D341Med (cell line): ENCODE data around the gene CHTOP.

Experiments
- DNase-seq: peaks from one replicate; pipeline ENCODE4 v3.0.0; 2012; ENCODE audit warnings: low spot score

The CHTOP gene

DNA sequence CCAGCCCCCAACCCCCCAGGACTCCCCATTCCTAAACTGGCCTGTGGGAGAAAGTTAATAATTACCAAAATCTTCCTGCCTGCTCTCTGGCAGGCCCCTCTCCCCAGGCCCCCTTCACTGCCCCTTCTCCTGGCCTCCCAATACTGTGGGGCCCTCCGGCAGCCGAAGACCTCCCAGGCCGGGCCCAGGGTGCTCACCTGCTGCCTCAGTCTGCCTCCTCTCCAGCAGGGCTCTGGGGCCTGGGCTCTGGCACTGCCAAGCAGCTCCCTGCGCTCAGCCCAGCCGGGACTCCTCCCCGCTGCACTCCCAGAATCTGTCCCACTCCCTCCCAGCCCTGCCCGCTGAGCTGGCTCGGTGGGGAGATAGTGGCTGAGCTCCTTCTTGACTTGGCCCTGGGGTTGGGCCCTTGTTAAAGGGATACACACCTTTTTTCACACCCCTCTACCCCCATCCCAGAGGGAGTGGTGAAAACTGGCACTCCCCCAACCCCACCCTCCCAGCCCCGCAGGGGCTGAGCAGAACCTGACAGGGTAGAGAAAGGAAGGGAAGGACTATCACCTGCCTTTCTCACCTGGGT is 21.0 kb upstream of the CHTOP start, which contains the start of gene S100A16:
S100A16 (minus strand) TSS at position 383 of the 577 bp plus-strand sequence. CDS start 4,986 bp downstream, outside the sequence.
- peak; percentile 52 for DNase-seq

DNA sequence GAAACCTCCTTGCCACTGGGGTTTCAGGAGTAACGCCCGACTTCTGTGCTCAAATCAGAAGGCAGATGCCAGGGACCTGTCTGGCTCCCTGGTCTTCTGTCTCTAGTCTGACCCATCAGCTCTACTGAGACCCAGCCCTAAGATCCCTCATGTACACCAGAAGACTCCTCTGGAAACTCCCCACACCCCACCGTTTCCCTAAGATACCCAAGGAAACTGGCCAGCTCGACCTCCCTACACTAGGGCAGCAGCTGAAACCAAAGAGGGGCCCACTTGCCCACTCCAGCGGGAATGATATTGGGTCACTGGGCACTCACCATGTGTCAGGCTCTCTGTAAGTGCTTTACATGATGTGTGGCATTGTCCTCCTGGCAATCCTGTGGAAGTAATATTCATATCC is 20.5 kb upstream of the CHTOP start:
- DNase-seq, result peak; percentile 24

DNA sequence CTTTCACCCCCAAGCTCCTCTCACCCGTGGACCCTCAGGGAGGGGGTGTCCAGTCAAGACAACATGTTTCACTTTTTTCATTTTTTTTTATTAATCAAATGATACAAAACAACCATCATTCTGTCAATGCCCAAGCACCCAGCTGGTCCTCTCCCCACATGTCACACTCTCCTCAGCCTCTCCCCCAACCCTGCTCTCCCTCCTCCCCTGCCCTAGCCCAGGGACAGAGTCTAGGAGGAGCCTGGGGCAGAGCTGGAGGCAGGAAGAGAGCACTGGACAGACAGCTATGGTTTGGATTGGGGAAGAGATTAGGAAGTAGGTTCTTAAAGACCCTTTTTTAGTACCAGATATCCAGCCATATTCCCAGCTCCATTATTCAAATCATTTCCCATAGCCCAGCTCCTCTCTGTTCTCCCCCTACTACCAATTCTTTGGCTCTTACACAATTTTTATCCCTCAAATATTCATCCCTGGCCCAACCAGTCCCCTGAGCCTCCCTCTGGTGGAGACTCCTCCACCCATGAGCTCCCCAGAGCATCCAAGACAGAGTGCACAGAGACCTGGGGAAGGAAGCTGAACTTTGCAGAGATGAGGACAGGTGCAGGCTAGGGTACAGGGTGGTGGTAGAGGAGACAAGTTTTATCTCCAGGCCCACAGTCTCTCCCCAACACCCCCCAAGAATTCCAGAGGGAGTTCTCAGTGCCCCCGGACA is 19.5 kb upstream of the CHTOP start:
- no peak for DNase-seq

DNA sequence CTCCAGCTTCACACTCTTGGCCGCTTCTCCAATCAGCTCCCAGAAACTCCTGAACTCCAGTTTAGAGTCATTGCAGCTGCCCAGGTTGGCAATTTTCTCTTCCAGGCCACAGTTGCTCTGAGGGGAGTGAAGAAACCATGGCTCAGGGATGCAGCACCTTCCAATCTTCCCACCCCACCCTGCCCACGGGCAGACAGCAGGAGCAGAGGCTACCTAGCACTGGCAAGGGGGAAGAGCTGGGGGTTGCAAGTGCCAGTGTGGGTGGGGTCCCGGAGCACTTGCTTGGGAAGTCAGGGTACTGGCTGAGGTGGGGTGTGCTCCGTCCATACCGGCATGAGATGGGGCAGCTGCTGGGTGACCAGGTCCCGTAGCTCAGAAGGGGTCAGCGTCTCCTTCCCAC is 19.0 kb upstream of the CHTOP start:
- no peak for DNase-seq

DNA sequence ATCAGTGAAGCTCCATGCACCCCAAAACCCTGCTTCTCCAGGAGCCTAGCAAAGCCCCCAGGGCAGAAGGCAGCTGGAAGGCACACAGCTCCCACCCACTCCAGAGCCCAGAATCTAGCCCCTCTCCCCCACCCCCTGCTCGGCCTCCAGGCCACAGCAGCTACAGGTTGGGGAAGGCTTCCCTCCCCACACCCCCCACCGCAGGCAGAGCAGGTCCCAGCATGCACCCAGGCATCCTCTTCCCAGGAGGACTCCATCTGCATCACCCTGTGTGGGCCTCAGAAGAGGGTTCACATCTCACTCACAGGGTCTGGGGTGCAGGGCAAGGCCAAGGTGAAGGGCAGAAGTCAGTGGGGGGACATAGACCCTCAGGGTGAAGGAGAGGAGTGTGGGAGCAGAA is 18.5 kb upstream of the CHTOP start:
- no peak for DNase-seq

DNA sequence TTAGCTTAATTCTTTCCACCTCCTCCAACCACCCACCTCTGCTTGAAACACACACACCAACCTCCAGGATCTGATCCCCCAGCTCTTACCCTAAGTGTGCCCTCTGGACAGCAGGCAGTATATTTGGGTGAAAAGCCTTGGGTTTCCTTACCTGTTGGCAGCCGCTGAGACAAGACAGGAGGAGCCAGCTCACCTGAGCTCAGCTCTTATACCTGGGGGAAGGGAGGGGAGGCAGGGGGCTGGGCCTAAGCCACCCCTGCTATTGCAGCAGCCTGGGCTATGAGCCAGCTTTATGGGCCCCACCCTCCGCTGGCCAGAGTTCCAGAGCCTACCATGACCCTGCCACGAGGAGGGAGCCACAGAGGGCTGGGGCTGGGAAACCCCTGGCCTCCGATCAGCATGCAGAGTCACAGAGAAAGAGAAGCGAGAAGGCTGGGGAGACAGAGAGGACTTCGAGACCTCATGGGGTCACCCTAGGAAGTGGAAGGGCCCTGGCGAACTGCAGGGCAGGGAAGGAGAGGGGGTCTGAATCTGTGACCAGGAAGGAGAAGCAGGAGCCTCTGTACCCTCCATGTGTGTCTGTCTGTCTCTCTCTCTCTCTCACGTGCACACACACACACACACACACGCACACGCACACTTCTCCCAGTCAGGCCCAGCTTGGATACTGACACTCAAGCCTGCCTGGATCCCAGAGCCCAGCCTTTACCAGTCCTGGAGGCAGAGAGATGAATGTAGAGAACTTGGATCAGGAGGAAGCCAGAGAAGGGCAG is 17.5 kb upstream of the CHTOP start, which contains the start of gene S100A14:
S100A14 (minus strand) TSS at position 182 of the 773 bp plus-strand sequence. CDS start 467 bp downstream, outside the sequence.
- DNase-seq, result peak; percentile 38

DNA sequence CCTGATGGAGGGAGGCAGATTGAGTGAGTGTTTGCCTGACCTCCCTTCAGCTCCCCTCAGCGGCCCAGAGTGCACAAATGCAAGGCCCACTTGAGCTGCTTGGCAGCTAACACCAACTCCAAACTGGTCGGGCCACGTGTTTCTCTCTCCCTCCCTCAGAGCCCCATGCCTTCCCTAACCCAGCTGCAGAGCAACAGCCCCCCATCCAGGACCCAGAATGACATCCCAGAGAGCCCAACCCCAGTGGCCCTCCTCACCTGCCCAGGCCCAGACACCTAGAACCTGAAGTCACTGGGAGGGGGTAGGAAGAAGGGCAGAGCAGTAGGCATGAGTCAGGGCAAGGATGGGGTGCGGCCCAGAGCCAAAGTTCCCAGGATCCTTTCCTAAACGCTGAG is 17.0 kb upstream of the CHTOP start:
- DNase-seq, result no peak

DNA sequence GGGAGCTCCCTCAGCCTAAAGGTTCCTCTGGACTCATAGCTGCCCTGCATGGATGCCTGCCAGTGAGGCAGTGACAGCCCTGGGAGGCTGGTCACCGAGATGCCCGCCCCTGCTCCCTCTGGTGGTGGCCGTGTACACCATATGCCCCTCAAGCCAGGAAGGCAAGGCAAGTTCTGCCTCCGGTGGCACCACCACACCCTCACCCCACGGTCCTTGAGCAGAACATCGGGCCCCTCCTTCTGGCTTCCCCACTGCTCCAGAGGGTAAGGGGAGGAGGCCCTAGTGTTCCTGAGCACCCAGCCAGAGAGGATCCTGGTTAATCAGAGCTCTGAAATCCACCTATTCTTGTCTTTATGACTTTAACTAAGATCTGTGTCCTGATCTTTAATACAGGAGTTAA is 16.2 kb upstream of the CHTOP start:
- peak; percentile 85 for DNase-seq

DNA sequence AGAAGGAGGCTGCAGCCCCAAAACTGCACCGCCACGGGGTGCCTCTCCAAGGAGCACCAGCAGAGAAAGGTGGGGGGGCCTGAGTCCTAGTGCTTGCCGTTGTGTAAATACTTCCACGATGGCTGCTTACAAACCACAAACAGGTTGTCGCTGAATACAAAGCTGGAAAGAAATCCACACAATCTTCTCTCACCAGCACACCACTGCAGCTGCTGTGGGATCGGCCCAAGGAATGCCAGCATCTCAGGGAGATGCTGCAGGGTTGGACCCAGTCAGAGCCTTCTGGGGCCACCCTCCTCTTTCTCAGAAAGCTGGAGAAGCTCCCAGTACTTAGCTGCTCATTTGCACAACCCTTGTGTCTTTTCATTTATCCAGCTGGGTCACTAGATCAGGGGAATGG is 14.7 kb upstream of the CHTOP start:
- no peak for DNase-seq

DNA sequence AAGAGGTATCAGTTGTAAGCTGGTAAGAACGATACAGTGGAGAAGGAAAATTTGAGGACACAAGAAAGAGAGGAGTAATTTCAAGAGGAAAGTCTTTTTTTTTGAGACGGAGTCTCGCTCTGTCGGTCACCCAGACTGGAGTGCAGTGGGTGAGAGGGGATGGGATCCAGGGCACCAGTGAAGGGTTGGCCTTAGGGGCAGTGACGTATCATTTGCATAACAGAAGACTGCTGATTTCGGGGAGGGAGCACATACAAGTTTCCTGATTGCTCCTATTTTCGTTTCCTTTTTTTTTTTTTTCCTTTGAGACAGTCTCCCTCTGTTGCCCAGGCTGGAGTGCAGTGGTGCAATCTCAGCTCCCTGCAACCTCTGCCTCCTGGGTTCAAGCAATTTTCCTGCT is 10.8 kb upstream of the CHTOP start:
- DNase-seq, result no peak

DNA sequence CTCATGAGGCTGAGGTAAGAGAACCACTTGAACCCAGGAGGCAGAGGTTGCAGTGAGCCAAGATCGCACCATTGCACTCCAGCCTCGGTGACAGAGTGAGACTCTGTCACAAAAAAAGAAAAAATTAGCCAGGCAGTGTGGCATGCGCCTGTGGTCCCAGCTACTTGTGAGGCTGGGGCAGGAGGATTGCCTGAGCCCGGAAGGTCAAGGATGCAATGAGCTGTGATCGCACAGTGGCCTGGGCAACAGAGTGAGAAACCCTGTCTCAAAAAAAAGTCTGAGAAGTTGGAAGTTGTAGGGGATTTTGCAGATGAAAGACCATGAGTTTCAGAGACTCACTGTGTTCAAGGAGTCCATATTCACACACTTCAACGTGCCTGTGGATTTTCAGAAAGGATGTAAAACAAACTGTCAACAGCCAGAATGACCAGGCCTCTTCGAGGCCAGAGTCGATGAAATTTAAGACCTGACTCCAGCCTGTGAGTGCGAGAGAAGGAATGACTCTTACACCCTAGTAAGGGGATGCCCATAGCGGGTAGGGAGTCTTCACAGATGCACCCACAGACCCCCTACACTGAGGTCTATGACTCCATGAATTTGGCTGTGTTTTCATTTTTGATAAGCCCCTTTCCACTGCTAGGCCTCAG is 8.8 kb upstream of the CHTOP start:
- DNase-seq, result no peak

DNA sequence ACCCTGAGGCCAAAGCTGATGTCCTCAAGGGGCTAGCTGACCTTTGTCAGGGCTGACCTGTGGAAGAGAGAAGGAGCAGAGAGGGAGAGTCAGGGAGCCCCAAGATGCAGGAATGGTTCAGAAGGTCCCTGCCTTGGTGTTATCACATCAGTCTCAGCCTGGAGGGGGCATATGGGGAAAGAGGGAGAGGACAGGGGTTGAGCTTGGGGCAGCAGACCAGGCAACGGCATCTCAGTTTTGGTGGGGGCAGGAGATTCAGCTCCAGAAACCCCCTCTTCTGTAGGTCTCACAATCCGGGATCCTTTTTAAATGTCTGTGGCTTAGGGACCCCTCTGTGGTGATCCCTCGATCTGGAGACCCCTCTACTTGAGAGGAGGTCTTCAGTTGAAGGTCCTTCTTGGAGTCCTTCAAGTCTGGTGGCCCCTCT is 7.4 kb upstream of the CHTOP start:
- no peak for DNase-seq

DNA sequence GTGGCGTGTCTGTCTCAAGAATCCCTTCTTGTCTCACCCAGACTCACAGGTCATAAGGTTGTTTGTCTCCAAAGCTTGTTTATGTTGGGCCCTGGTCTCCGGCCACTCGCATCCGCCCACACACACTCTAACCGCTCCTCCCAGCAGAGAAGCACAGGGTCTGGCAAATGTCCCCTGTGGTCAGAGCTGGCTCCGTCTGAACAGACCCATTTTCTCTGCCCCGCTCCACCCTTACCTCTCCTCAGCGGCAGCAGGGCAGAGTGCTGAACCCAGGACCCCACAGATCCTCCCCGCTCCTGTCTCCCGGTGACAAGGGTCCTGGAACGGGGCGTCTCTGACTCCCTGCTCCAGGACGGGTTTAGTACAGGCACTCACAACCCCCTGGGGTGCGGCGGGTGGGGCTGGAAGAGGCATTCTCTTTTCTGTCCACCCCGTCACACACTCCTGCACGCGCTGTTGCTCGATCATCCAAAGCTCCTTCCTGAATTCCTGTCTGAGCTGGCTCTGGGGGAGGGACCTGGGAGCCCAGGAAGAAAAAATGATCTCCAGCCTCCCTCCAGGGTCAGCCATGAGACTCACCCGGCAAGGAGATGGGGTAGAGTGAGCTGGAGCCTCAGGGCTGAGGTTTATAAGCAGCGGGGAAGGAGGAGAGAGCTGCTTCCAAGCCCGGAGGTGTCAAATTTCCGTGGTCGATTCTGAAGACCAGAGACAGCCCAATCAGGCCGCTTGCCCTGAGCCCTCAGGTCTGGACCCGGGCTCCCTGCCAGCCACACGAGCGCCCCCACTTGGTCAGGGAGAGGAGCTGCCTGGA is 6.8 kb upstream of the CHTOP start, which contains the start of gene S100A13:
S100A13 (minus strand) TSS at position 602 of the 811 bp plus-strand sequence. CDS start 1,033 bp downstream, outside the sequence.
- peak; percentile 41 for DNase-seq

DNA sequence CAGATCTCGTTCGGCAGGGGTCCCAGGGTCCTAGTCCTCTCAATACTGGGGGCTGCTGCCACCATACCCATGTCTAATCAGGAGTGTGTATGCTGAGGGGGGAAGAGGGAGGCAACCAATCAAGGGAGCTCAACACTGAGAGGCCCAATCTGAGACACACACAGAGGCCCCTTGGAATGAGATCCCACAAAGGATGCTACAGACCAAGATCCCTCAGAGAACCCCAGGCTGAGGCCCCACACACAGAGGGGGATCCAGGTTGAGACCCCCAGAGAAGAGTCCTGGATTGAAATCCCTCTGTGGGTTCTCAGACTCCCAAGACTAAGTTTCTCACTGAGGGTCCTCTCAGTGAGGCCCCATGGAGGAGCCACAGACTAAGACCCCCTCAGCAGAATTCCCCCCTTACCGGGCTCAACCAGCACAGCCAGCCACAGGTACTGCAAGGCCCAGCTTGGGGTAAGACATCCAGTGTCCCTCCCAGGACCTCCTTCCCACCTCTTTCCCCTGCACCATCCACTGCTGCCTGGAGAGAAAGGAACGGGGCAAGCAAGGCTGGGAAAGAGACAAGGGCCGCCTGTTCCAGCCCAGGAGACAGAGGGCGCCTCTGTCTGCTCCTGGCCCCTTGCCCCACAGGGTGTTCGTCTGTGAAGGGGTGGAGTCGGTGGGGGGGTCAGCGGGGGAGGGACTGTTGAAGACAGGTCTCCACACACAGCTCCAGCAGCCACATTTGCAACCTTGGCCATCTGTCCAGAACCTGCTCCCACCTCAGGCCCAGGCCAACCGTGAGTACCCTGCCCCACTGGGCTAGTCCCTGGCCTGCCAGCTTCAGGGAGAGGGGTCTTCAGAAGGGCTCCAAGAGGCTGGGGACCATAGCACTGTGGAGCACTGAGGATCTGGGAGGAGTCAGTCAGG is 5.9 kb upstream of the CHTOP start, which contains the start of gene S100A1:
S100A1 (plus strand) TSS at position 720 of the 912 bp plus-strand sequence. CDS start 2,088 bp downstream, outside the sequence.
- DNase-seq, result peak; percentile 30

DNA sequence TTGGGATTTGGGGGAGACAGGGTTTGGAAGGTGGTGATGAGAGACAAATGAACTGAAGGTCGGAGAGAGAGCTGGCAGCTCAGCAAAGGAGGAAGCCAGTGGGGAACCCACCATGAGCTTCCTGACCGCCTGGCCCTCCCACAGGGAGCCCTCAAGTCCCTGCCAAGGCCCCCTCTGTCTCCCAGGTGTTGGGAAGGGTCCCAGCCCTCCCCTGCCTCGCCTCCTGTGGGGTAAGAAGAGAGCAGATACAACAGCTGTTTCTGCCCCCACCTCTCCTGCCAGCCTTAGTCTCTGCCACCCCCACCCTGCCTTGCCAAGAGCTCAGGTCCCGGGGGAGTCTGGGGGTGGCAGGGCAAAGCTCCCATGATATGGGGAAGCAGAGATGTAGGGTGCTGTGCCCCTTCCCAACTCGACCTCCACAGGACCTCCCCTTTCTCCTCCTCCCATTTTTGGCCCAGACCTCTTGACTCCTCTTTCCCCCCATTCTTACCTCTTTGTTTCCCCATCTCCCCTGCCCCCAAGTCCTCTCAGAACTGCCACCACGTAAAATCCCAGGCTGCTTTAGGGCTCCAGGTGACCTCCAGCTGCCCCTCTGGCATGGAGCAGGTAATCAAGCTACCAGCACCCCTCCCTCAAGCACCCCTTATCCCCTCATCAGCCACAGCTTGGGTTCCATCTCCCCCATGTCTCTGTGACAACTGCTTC is 5.1 kb upstream of the CHTOP start:
- no peak for DNase-seq

DNA sequence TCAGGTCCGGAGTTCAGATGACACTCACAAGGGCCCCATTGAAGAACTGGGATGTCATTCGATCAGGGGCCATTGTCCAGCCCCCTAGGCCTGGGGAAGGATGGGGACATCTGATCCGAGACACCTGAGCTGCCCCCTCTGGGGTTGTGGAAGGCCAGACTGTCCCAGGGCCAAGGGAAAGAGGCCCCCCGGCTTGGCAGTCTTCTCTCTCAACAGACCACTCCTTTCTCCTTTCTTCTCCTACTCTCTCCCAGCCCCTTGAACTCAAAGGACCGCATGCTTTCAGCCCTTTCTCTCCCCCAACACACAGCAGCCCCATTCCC is 4.6 kb upstream of the CHTOP start:
- DNase-seq, result no peak

DNA sequence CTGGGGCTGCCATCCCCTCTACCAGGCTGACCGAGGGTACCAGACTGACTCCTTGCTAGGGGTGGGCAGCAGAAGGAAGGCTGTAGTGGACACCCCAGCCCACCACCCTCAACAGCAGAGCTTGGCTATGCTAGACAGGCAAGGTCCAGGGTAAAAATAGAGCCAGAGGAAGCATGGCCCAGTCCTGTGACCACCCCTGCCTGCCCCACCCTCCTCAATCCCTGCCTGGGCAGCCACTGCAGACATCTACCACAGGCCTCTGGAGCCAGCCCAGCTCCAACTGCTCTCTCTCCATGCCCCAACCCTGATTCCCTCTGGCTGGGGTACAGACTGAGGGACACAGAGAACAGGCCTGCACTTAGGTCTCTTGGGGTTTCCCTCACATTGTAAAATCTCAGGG is 3.9 kb upstream of the CHTOP start:
- DNase-seq, result peak; percentile 30

DNA sequence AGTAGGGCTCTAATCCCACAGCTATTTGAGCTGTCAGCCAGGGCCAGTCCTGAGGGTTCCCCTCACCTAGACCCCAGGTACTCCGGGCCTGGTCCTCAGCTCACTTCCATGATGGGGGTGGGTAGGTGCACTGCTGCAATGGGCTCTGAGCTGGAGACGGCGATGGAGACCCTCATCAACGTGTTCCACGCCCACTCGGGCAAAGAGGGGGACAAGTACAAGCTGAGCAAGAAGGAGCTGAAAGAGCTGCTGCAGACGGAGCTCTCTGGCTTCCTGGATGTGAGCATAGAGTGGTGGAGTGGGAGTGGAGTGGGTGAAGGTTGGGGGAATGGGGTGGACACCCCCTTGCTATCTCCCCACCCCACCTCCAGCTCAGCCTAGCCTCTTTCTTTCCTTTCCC is 3.5 kb upstream of the CHTOP start:
- no peak for DNase-seq
